Osteocyte (in vitro differentiated cells): ENCODE measurements around the gene SYT9. TPM values are rescaled to one million over a fixed set of nuclear protein-coding genes. Genes with fewer than 3 reads are reported as not detected.

ENCODE experiments used
- DNase-seq: peaks from one replicate; pipeline ENCODE4 v3.0.0; 2021; ENCODE audit warnings: mixed read lengths; ENCODE audit not compliant: unreplicated experiment; ENCODE audit errors: extremely low spot score
- H3K27ac Mint-ChIP-seq: one replicate; pipeline ENCODE4 v1.8.0; 2021; ENCODE audit warnings: mild to moderate bottlenecking, mixed read lengths; ENCODE audit not compliant: unreplicated experiment
- H3K27me3 Mint-ChIP-seq: one replicate; pipeline ENCODE4 v1.8.0; 2021; ENCODE audit warnings: mixed read lengths; ENCODE audit not compliant: unreplicated experiment
- H3K36me3 Mint-ChIP-seq: one replicate; pipeline ENCODE4 v1.8.0; 2021; ENCODE audit warnings: mixed read lengths; ENCODE audit not compliant: unreplicated experiment
- H3K4me1 Mint-ChIP-seq: one replicate; pipeline ENCODE4 v1.8.0; 2021; ENCODE audit warnings: mixed read lengths; ENCODE audit not compliant: unreplicated experiment
- H3K4me3 Mint-ChIP-seq: one replicate; pipeline ENCODE4 v1.8.0; 2021; ENCODE audit warnings: mild to moderate bottlenecking, moderate library complexity, mixed read lengths; ENCODE audit not compliant: unreplicated experiment
- H3K9me3 Mint-ChIP-seq: one replicate; pipeline ENCODE4 v1.8.0; 2021; ENCODE audit warnings: mixed read lengths; ENCODE audit not compliant: unreplicated experiment
- total RNA-seq: library from RNA; stranded (reverse); gene quantifications from 2 replicates; pipeline ENCODE4 v1.2.1, GENCODE V29; 2021
- TF ChIP-seq, protein P1 (sequence below): fragments of 200-600 bp; sonication (generic); IDR thresholded peaks from 2 replicates; pipeline ENCODE4 v1.5.0; 2021; ENCODE audit warnings: antibody characterized with exemption, mild to moderate bottlenecking, moderate library complexity

The SYT9 gene
- total RNA-seq, 1 donor from 2014 or later, result 0.40 TPM

DNA sequence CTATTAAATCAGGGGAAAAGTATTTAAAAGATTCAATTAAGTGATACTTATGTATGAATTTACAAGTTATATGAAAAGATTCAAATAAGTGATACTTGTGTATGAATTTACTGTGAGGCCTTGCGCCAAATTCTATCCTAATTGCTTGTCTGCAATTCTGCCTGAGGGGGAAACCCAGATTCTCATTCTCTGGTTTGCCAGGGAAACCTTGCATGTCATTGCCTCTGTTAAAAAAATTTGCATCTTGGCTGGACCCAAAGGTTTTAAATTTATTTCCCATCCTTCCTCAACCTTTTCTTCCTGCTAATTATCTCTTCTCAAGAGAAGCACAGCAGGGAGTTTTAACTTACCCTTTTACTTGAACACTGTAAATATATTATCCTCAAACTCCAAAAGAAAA, 247.4 kb downstream of the SYT9 start:
- no peak overlapping the region for H3K4me3 Mint-ChIP-seq
- no peaks in the 10 kb centered on the region for H3K4me1 Mint-ChIP-seq

GRCh38 chr11:7500251-7500650, 248.5 kb downstream of the SYT9 start:
- no peak overlapping the region for H3K4me3 Mint-ChIP-seq
- TF ChIP-seq, protein P1, sequence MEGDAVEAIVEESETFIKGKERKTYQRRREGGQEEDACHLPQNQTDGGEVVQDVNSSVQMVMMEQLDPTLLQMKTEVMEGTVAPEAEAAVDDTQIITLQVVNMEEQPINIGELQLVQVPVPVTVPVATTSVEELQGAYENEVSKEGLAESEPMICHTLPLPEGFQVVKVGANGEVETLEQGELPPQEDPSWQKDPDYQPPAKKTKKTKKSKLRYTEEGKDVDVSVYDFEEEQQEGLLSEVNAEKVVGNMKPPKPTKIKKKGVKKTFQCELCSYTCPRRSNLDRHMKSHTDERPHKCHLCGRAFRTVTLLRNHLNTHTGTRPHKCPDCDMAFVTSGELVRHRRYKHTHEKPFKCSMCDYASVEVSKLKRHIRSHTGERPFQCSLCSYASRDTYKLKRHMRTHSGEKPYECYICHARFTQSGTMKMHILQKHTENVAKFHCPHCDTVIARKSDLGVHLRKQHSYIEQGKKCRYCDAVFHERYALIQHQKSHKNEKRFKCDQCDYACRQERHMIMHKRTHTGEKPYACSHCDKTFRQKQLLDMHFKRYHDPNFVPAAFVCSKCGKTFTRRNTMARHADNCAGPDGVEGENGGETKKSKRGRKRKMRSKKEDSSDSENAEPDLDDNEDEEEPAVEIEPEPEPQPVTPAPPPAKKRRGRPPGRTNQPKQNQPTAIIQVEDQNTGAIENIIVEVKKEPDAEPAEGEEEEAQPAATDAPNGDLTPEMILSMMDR, result no peak
- no peaks in the 10 kb centered on the region for H3K9me3 Mint-ChIP-seq
- H3K4me1 Mint-ChIP-seq, result no peaks in the 10 kb centered on the region
- H3K36me3 Mint-ChIP-seq, result peaks cover 5% of the 10 kb centered on the region
- no peak overlapping the region for H3K27ac Mint-ChIP-seq
- no peaks in the 10 kb centered on the region for H3K27me3 Mint-ChIP-seq
- DNase-seq, result no peak

More for the DNA sequence above, 247.4 kb downstream of the SYT9 start:
- TF ChIP-seq, protein P1, result no peak
- no peak overlapping the region for H3K27ac Mint-ChIP-seq
- no peaks in the 10 kb centered on the region for H3K9me3 Mint-ChIP-seq
- peaks cover 11% of the 10 kb centered on the region for H3K36me3 Mint-ChIP-seq
- H3K27me3 Mint-ChIP-seq, result no peaks in the 10 kb centered on the region
- DNase-seq, result no peak

GRCh38 chr11:7501251-7501650, 249.5 kb downstream of the SYT9 start:
- no peaks in the 10 kb centered on the region for H3K9me3 Mint-ChIP-seq
- H3K36me3 Mint-ChIP-seq, result peaks cover 2% of the 10 kb centered on the region
- TF ChIP-seq, protein P1, result no peak
- DNase-seq, result no peak
- no peaks in the 10 kb centered on the region for H3K4me1 Mint-ChIP-seq
- no peaks in the 10 kb centered on the region for H3K27me3 Mint-ChIP-seq
- no peak overlapping the region for H3K27ac Mint-ChIP-seq
- H3K4me3 Mint-ChIP-seq, result no peak overlapping the region

DNA sequence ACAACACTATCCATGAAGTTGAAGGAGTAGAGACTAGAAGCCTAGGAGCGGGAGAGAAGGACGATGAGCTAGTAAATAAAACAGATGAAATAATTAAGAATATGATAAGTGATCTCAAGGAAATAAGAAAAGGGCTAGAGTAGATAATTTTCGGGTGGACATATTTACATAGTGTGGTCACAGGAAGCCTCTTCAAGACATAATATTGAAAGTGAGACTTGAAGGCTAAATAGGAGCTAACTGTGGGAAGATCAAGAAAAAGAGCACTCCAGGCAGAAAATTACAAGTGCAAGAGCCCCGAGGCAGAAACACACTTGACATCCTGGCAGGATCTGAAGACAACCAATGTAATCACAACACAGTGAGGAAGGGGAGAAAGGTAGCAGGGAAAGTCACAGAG, 250.2 kb downstream of the SYT9 start:
- Mint-ChIP-seq H3K4me3 (no peak overlapping the region), H3K36me3 (no peaks in the 10 kb centered on the region), H3K27ac (no peak overlapping the region), H3K9me3 (no peaks in the 10 kb centered on the region), H3K27me3 (no peaks in the 10 kb centered on the region), H3K4me1 (no peaks in the 10 kb centered on the region)
- TF ChIP-seq, protein P1, result no peak
- no peak for DNase-seq

DNA sequence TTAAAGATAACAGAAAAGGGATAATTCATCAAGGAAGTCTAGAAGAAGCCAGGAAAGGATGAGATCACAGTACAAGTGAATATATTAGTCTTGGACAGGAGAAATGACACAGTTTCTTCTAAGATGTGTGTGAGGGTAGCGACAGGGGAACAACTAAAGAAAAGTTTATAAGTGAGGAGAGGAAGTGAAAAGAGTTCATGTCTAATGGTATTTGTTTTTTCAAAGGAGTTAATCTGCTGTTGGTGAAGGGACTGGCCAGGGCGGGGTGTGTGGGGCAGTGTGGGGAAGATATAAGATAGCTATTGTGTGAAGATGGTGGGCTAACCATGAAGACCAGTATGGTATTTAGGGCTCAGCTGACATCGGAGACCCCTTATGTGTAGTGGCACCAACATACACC, 254.5 kb downstream of the SYT9 start:
- Mint-ChIP-seq H3K9me3 (no peaks in the 10 kb centered on the region), H3K4me1 (peaks cover 3% of the 10 kb centered on the region), H3K27ac (no peak overlapping the region), H3K4me3 (no peak overlapping the region), H3K36me3 (peaks cover 6% of the 10 kb centered on the region), H3K27me3 (no peaks in the 10 kb centered on the region)
- TF ChIP-seq, protein P1, result no peak
- no peak for DNase-seq
